DND-41 (cell line): ENCODE measurements around the gene SYNE2.

ENCODE experiments used
- ATAC-seq: fragments of 200-7000 bp; cut with Tn5 transposase; 3 replicates; pipeline ENCODE4 v1.9.1; 2021; ENCODE audit warnings: low read depth; ENCODE audit not compliant: insufficient read depth
- DNase-seq: peaks from one replicate; pipeline ENCODE4 v3.0.0-alpha.2; 2020
- H2AFZ ChIP-seq: 2 replicates; pipeline ENCODE4 v1.6.0; 2012; ENCODE audit warnings: low read depth, low read length
- H3K27ac ChIP-seq: 2 replicates; pipeline ENCODE4 v1.5.1; 2012; ENCODE audit warnings: low read length, inconsistent platforms
- H3K27me3 ChIP-seq: fragments of 200-600 bp; sonication (generic); 2 replicates; pipeline ENCODE4 v1.6.0; 2012; ENCODE audit warnings: low read length, mild to moderate bottlenecking, inconsistent platforms; ENCODE audit not compliant: insufficient read depth, poor library complexity
- H3K36me3 ChIP-seq: 2 replicates; pipeline ENCODE4 v1.5.1; 2012; ENCODE audit warnings: low read length, inconsistent platforms; ENCODE audit not compliant: insufficient read depth
- H3K4me1 ChIP-seq: 2 replicates; pipeline ENCODE4 v1.5.1; 2012; ENCODE audit warnings: mild to moderate bottlenecking, low read length; ENCODE audit not compliant: insufficient read depth
- H3K4me2 ChIP-seq: 2 replicates; pipeline ENCODE4 v1.6.0; 2012; ENCODE audit warnings: mild to moderate bottlenecking, moderate library complexity, low read length, inconsistent platforms; ENCODE audit not compliant: insufficient read depth
- H3K4me3 ChIP-seq, 2 experiments: fragments of 200-600 bp in 1 of 2; shearing (Covaris generic) in 1 of 2; 2 replicates each; pipeline ENCODE4 v1.5.1; 2012 to 2016; ENCODE audit warnings: inconsistent platforms in 2 of 2, low read length in 2 of 2, mild to moderate bottlenecking in 2 of 2, low read depth in 1 of 2, moderate library complexity in 1 of 2
- H3K79me2 ChIP-seq: 2 replicates; pipeline ENCODE4 v1.6.0; 2012; ENCODE audit warnings: low read length, inconsistent platforms; ENCODE audit not compliant: insufficient read depth
- H3K9ac ChIP-seq: 2 replicates; pipeline ENCODE4 v1.6.0; 2012; ENCODE audit warnings: low read depth, mild to moderate bottlenecking, inconsistent platforms, low read length, moderate library complexity
- H3K9me3 ChIP-seq: 2 replicates; pipeline ENCODE4 v1.5.1; 2012; ENCODE audit warnings: low read length, moderate library complexity, mild to moderate bottlenecking, inconsistent platforms; ENCODE audit not compliant: insufficient read depth, severe bottlenecking
- H4K20me1 ChIP-seq: 2 replicates; pipeline ENCODE4 v1.6.0; 2012; ENCODE audit warnings: low read length; ENCODE audit not compliant: insufficient read depth
- CTCF ChIP-seq: IDR thresholded peaks from 2 replicates; pipeline ENCODE4 v1.5.1; 2012; ENCODE audit warnings: borderline replicate concordance, low read length, moderate library complexity, mild to moderate bottlenecking; ENCODE audit not compliant: poor library complexity, severe bottlenecking; ENCODE audit errors: extremely low read depth
- EZH2 ChIP-seq: IDR thresholded peaks from 3 replicates; pipeline ENCODE4 v1.6.1; 2012; ENCODE audit warnings: borderline replicate concordance, low read depth, mild to moderate bottlenecking, moderate library complexity, low read length, inconsistent platforms; ENCODE audit not compliant: severe bottlenecking

The SYNE2 gene

GRCh38 chr14:64095620-64096019 is 242.8 kb downstream of the SYNE2 start:
- H3K27ac ChIP-seq: no peak overlapping the region
- ATAC-seq: no peak

GRCh38 chr14:64098120-64098519 is 245.3 kb downstream of the SYNE2 start:
- Histone ChIP-seq H3K4me1 (no peaks in the 10 kb centered on the region), H2AFZ (no peak overlapping the region), H3K4me3 (no peak overlapping the region), H4K20me1 (no peaks in the 10 kb centered on the region), H3K27ac (no peak overlapping the region), H3K4me2 (no peak overlapping the region), H3K79me2 (no peaks in the 10 kb centered on the region), H3K36me3 (peaks cover 69% of the 10 kb centered on the region), H3K9ac (no peak overlapping the region), H3K27me3 (no peaks in the 10 kb centered on the region), H3K9me3 (no peaks in the 10 kb centered on the region)
- no peak for DNase-seq
- TF ChIP-seq EZH2: no peak
- no peak for TF ChIP-seq CTCF
- no peak for ATAC-seq

More at GRCh38 chr14:64095620-64096019, 242.8 kb downstream of the SYNE2 start:
- H3K79me2 ChIP-seq: no peaks in the 10 kb centered on the region
- TF ChIP-seq CTCF (no peak), EZH2 (no peak)
- peaks cover 75% of the 10 kb centered on the region for H3K36me3 ChIP-seq
- no peaks in the 10 kb centered on the region for H3K9me3 ChIP-seq
- H3K4me3 ChIP-seq: no peak overlapping the region
- no peaks in the 10 kb centered on the region for H3K4me1 ChIP-seq
- H4K20me1 ChIP-seq: no peaks in the 10 kb centered on the region
- no peak overlapping the region for H3K4me2 ChIP-seq
- no peak for DNase-seq
- H2AFZ ChIP-seq: no peak overlapping the region
- H3K9ac ChIP-seq: no peak overlapping the region
- no peaks in the 10 kb centered on the region for H3K27me3 ChIP-seq

- H3K36me3 ChIP-seq: peaks cover 78% of the 10 kb centered on the region
- DNase-seq (no peak), ATAC-seq (no peak)
- no peaks in the 10 kb centered on the region for H3K27me3 ChIP-seq
- H3K9ac ChIP-seq: no peak overlapping the region
- no peak overlapping the region for H3K4me3 ChIP-seq
- no peak overlapping the region for H3K27ac ChIP-seq
- TF ChIP-seq CTCF (no peak), EZH2 (no peak)
- no peak overlapping the region for H3K4me2 ChIP-seq
- no peaks in the 10 kb centered on the region for H3K4me1 ChIP-seq
- H2AFZ ChIP-seq: no peak overlapping the region
- H3K9me3 ChIP-seq: no peaks in the 10 kb centered on the region
- H3K79me2 ChIP-seq: no peaks in the 10 kb centered on the region
- no peaks in the 10 kb centered on the region for H4K20me1 ChIP-seq
Observed at GRCh38 chr14:64107438-64107837, 254.6 kb downstream of the SYNE2 start.

- Histone ChIP-seq H3K9me3 (no peaks in the 10 kb centered on the region), H3K4me1 (no peaks in the 10 kb centered on the region), H3K9ac (no peak overlapping the region), H3K4me2 (no peak overlapping the region), H3K27ac (no peak overlapping the region), H2AFZ (no peak overlapping the region), H3K27me3 (no peaks in the 10 kb centered on the region), H3K4me3 (no peak overlapping the region), H3K79me2 (no peaks in the 10 kb centered on the region), H3K36me3 (peaks cover 81% of the 10 kb centered on the region), H4K20me1 (no peaks in the 10 kb centered on the region)
- ATAC-seq (no peak), DNase-seq (no peak)
- TF ChIP-seq EZH2 (no peak), CTCF (no peak)
Observed at GRCh38 chr14:64109819-64110554, 257.2 kb downstream of the SYNE2 start.
